ENCODE measurements around the gene TRIM72. TPM values are rescaled to one million over a fixed set of nuclear protein-coding genes. Genes with fewer than 3 reads are reported as not detected.

The TRIM72 gene
- total RNA-seq, 1 experiment from 2014 or later: 1.8 TPM

- Mint-ChIP-seq H3K4me1 (peaks cover 20% of the 10 kb centered on the region), H3K9me3 (peaks cover 6% of the 10 kb centered on the region), H3K36me3 (peaks cover 13% of the 10 kb centered on the region), H3K27me3 (ENCODE audit: low read depth) (no peaks in the 10 kb centered on the region), H3K4me3 (no peak overlapping the region), H3K27ac (no peak overlapping the region)
- ChIA-PET POLR2A (interaction anchor here (0.7 kb wide), 1 partner anchor 11 kb away, joined by 3 read pairs; no protein-coding TSS in a partner anchor), CTCF (interaction anchor here (0.6 to 2.1 kb wide), 2 partner anchors 35 to 59 kb away, joined by 3 to 8 read pairs; no protein-coding TSS in a partner anchor)
- TF ChIP-seq ATF3 (CRISPR knock-in tag; conservative IDR thresholded peaks at IDR 0.05) (no peak), ZNF263 (CRISPR knock-in tag; IDR thresholded peaks at IDR 0.05; ENCODE audit: low read depth) (no peak), ZNF138 (CRISPR knock-in tag; conservative IDR thresholded peaks at IDR 0.05) (no peak), KAT7 (CRISPR knock-in tag; IDR thresholded peaks at IDR 0.05; ENCODE audit: borderline replicate concordance) (no peak), RELA (CRISPR knock-in tag; IDR thresholded peaks at IDR 0.05; ENCODE audit: borderline replicate concordance) (no peak), NR2C2 (CRISPR knock-in tag; IDR thresholded peaks at IDR 0.05) (no peak), ZNF512 (CRISPR knock-in tag; IDR thresholded peaks at IDR 0.05; ENCODE audit: borderline replicate concordance) (no peak), ZNF232 (CRISPR knock-in tag; IDR thresholded peaks at IDR 0.05) (no peak), ZNF671 (CRISPR knock-in tag; IDR thresholded peaks at IDR 0.05) (no peak), PRRX2 (CRISPR knock-in tag; IDR thresholded peaks at IDR 0.05) (no peak), ZNF423 (CRISPR knock-in tag; IDR thresholded peaks at IDR 0.05) (no peak), JUN (CRISPR knock-in tag; IDR thresholded peaks at IDR 0.05) (no peak), ETV6 (CRISPR knock-in tag; IDR thresholded peaks at IDR 0.05) (no peak), FOXJ3 (CRISPR knock-in tag; IDR thresholded peaks at IDR 0.05; ENCODE audit: borderline replicate concordance) (no peak)
- TF ChIP-seq, protein P1, sequence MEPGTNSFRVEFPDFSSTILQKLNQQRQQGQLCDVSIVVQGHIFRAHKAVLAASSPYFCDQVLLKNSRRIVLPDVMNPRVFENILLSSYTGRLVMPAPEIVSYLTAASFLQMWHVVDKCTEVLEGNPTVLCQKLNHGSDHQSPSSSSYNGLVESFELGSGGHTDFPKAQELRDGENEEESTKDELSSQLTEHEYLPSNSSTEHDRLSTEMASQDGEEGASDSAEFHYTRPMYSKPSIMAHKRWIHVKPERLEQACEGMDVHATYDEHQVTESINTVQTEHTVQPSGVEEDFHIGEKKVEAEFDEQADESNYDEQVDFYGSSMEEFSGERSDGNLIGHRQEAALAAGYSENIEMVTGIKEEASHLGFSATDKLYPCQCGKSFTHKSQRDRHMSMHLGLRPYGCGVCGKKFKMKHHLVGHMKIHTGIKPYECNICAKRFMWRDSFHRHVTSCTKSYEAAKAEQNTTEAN (CRISPR knock-in tag; IDR thresholded peaks at IDR 0.05): no peak
- TF ChIP-seq, protein P2, sequence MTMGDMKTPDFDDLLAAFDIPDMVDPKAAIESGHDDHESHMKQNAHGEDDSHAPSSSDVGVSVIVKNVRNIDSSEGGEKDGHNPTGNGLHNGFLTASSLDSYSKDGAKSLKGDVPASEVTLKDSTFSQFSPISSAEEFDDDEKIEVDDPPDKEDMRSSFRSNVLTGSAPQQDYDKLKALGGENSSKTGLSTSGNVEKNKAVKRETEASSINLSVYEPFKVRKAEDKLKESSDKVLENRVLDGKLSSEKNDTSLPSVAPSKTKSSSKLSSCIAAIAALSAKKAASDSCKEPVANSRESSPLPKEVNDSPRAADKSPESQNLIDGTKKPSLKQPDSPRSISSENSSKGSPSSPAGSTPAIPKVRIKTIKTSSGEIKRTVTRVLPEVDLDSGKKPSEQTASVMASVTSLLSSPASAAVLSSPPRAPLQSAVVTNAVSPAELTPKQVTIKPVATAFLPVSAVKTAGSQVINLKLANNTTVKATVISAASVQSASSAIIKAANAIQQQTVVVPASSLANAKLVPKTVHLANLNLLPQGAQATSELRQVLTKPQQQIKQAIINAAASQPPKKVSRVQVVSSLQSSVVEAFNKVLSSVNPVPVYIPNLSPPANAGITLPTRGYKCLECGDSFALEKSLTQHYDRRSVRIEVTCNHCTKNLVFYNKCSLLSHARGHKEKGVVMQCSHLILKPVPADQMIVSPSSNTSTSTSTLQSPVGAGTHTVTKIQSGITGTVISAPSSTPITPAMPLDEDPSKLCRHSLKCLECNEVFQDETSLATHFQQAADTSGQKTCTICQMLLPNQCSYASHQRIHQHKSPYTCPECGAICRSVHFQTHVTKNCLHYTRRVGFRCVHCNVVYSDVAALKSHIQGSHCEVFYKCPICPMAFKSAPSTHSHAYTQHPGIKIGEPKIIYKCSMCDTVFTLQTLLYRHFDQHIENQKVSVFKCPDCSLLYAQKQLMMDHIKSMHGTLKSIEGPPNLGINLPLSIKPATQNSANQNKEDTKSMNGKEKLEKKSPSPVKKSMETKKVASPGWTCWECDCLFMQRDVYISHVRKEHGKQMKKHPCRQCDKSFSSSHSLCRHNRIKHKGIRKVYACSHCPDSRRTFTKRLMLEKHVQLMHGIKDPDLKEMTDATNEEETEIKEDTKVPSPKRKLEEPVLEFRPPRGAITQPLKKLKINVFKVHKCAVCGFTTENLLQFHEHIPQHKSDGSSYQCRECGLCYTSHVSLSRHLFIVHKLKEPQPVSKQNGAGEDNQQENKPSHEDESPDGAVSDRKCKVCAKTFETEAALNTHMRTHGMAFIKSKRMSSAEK (CRISPR knock-in tag; IDR thresholded peaks at IDR 0.05; ENCODE audit: borderline replicate concordance): no peak
- ATAC-seq (no peak), DNase-seq (ENCODE audit: low spot score) (no peak)
Measured at GRCh38 chr16:31177136-31177535, 36.8 kb upstream of the TRIM72 start.

DNA sequence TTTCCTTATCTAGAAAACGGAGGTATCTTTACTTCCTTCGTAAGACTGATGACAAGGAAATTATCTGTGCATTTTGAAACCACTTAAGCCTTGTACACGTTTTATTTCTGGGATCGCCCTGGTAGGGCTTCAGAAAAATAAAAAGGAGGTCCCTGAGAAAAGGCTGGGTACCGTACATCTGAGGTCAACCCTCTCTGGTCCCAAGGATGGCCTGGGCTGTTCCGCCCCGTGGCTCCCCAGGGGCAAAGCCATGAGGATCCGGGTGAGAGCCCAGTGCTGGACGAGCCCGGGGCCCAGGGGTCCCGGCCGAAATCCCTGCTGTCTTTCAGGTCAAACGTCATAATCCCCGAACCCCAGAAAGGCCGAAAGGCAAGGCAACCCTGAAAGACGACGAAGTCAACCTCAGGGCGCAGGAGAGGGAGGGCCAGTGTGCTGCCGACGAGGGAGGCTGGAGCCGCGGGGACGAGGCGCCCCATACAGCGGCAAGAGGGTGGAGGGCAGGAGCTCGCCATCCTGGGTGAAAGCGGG lies 34.6 kb upstream of the TRIM72 start:
- ChIA-PET POLR2A (interaction anchor here (0.5 to 3.5 kb wide), 18 partner anchors 10 to 535 kb away, joined by 3 to 24 read pairs (median 6); partner anchors contain the start of genes KAT8, PRSS8, PYCARD and ZNF646), CTCF (interaction anchor here (1.3 to 1.8 kb wide), 4 partner anchors 37 to 226 kb away, joined by 3 to 18 read pairs (median 4); partner anchors contain the start of gene KAT8)
- DNase-seq (ENCODE audit: low spot score) (no peak), ATAC-seq (no peak; the same call in 1 of the 2 replicates)
- peaks cover 31% of the 10 kb centered on the region for H3K4me1 Mint-ChIP-seq
- peak overlapping the region; percentile 100 for H3K27ac Mint-ChIP-seq
- H3K4me3 Mint-ChIP-seq: peak overlapping the region; percentile 95
- peaks cover 34% of the 10 kb centered on the region for H3K36me3 Mint-ChIP-seq
- TF ChIP-seq, protein P3, sequence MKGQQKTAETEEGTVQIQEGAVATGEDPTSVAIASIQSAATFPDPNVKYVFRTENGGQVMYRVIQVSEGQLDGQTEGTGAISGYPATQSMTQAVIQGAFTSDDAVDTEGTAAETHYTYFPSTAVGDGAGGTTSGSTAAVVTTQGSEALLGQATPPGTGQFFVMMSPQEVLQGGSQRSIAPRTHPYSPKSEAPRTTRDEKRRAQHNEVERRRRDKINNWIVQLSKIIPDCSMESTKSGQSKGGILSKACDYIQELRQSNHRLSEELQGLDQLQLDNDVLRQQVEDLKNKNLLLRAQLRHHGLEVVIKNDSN (CRISPR knock-in tag; IDR thresholded peaks at IDR 0.05): no peak
- TF ChIP-seq GTF2I (CRISPR knock-in tag; conservative IDR thresholded peaks at IDR 0.05) (peak; percentile 80), SMAD4 (CRISPR knock-in tag; IDR thresholded peaks at IDR 0.05) (peak; percentile 49; the same call in 1 of the 2 replicates), ZNF121 (CRISPR knock-in tag; IDR thresholded peaks at IDR 0.05) (peak; percentile 54)
- TF ChIP-seq, protein P4, sequence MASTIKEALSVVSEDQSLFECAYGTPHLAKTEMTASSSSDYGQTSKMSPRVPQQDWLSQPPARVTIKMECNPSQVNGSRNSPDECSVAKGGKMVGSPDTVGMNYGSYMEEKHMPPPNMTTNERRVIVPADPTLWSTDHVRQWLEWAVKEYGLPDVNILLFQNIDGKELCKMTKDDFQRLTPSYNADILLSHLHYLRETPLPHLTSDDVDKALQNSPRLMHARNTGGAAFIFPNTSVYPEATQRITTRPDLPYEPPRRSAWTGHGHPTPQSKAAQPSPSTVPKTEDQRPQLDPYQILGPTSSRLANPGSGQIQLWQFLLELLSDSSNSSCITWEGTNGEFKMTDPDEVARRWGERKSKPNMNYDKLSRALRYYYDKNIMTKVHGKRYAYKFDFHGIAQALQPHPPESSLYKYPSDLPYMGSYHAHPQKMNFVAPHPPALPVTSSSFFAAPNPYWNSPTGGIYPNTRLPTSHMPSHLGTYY (CRISPR knock-in tag; IDR thresholded peaks at IDR 0.05): no peak
- no peaks in the 10 kb centered on the region for H3K9me3 Mint-ChIP-seq
- no peaks in the 10 kb centered on the region for H3K27me3 Mint-ChIP-seq (ENCODE audit: low read depth)
